Peyer's patch (tissue), 4 donors: ENCODE results near the gene KLF13. TPM values are rescaled to one million over a fixed set of nuclear protein-coding genes. Genes with fewer than 3 reads are reported as not detected.

Experiments
- DNase-seq, 3 donors: peaks; one replicate each; pipeline ENCODE4 v3.0.0-alpha.2; 2017 to 2019
- H3K27ac ChIP-seq, 4 donors: fragments of 200-600 bp; sonication (generic); one replicate each; pipeline ENCODE4 v1.5.1; 2016 to 2019
- H3K27me3 ChIP-seq, 2 donors: fragments of 200-600 bp; sonication (generic); one replicate each; pipeline ENCODE4 v1.5.1; 2019
- H3K36me3 ChIP-seq, 3 donors: fragments of 200-600 bp; sonication (generic); one replicate each; pipeline ENCODE4 v1.5.1; 2016 to 2019
- H3K4me1 ChIP-seq, 4 donors: fragments of 200-600 bp; sonication (generic); one replicate each; pipeline ENCODE4 v1.5.1; 2016 to 2019
- H3K4me3 ChIP-seq, 4 donors: fragments of 200-600 bp; sonication (generic); 1 replicate in 3 of 4; 2 replicates in 1 of 4; pipeline ENCODE4 v1.5.1; 2016 to 2019; ENCODE audit warnings: mild to moderate bottlenecking in 1 of 4
- H3K9me3 ChIP-seq, 4 donors: fragments of 200-600 bp; sonication (generic); one replicate each; pipeline ENCODE4 v1.5.1; 2016 to 2019; ENCODE audit warnings: mild to moderate bottlenecking in 1 of 4
- POLR2A ChIP-seq, 2 donors: fragments of 450-650 bp; IDR thresholded peaks; one replicate each; pipeline ENCODE4 v1.5.1; 2017; ENCODE audit warnings: antibody characterized with exemption in 2 of 2, mild to moderate bottlenecking in 2 of 2, moderate library complexity in 2 of 2
- total RNA-seq, 4 donors: library from RNA; depleted of rRNA; stranded (reverse); fragments of >200 nt; gene quantifications; one replicate each; pipeline ENCODE4 v1.1.0, GENCODE V29; 2016
- TF ChIP-seq, protein P1 (sequence below), 6 experiments: fragments of 450-650 bp in 4 of 6; fragments of 200-600 bp in 2 of 6; sonication (generic) in 1 of 6; IDR thresholded peaks; one replicate each; pipeline ENCODE4 v1.5.1; 2017 to 2019; ENCODE audit warnings: antibody characterized with exemption in 6 of 6, mild to moderate bottlenecking in 3 of 6, moderate library complexity in 1 of 6

The KLF13 gene
- total RNA-seq, 4 donors from 2014 or later, result 51.2 to 80.4 (median 75.6) TPM

DNA sequence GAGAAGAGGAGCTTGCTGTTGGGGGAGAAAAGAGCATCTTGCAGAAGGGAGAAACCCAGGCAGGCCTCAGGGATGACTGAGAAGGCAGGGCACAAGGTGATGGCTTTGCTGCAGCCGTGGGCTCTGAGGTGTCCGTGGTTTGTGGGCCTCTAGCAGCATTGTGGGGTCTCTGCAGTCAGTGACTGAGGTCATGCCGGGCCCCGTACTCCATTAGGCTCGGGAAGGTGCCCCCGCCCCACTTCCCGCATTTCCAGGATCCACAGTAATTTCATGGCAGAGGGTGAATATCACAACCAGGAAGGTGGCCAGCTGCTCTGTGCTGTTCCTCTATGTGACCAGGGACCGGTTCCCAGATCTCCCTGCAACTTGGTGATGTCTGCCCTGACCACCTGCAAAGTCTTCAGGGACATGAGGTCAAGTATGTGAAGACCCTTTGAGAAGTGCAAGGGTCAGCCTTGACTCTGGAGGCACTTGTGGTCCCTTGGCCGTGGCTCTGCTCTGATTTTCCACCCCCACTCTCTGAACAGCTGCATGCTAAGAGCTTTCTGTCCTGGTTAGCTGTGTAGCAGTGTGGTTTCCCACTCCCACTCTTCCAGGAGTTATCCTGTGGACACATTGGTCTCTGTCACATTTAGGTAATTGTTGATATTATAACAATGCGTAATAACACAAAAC, 3.6 kb downstream of the KLF13 start:
- H3K27ac ChIP-seq, result peak overlapping the region; percentile 99 to 100 (median 100)
- TF ChIP-seq, protein P1, sequence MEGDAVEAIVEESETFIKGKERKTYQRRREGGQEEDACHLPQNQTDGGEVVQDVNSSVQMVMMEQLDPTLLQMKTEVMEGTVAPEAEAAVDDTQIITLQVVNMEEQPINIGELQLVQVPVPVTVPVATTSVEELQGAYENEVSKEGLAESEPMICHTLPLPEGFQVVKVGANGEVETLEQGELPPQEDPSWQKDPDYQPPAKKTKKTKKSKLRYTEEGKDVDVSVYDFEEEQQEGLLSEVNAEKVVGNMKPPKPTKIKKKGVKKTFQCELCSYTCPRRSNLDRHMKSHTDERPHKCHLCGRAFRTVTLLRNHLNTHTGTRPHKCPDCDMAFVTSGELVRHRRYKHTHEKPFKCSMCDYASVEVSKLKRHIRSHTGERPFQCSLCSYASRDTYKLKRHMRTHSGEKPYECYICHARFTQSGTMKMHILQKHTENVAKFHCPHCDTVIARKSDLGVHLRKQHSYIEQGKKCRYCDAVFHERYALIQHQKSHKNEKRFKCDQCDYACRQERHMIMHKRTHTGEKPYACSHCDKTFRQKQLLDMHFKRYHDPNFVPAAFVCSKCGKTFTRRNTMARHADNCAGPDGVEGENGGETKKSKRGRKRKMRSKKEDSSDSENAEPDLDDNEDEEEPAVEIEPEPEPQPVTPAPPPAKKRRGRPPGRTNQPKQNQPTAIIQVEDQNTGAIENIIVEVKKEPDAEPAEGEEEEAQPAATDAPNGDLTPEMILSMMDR (IDR thresholded peaks at IDR 0.05), result no peak
- DNase-seq, result peak in 1 of 3 donors; percentile 51

DNA sequence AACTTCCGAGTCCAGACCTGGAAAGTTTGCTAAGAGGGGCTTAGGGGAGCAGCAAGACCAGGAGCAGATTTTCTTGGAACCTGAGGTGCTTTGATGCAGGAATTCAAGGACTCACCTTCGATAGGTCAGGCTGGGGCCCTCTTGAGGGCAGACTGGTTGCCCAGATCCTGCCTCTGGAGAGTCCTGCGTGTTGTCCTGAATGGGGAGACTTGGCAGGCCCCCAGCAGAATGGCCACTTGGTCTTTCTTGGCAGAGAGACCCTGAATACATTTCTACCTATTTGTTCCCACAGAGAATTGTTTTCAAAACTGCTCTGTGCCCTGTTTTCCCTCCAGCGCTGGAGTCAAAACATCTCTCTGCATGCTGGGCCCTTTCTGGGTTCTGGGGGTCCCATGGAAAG, 4.2 kb downstream of the KLF13 start:
- Histone ChIP-seq H3K9me3 (no peaks in the 10 kb centered on the region), H3K4me1 (peaks cover 3 to 64% (median 33%) of the 10 kb centered on the region in 4 donors), H3K4me3 (peak overlapping the region in 1 of 4 donors; percentile 11), H3K27me3 (no peaks in the 10 kb centered on the region), H3K27ac (peak overlapping the region; percentile 3 to 100 (median 64)), H3K36me3 (no peaks in the 10 kb centered on the region)
- TF ChIP-seq, protein P1 (IDR thresholded peaks at IDR 0.05), result no peak
- TF ChIP-seq POLR2A (IDR thresholded peaks at IDR 0.05), result no peak
- peak in 1 of 3 donors; percentile 40 for DNase-seq

More for the DNA sequence above, 3.6 kb downstream of the KLF13 start:
- Histone ChIP-seq H3K36me3 (no peaks in the 10 kb centered on the region), H3K4me1 (peaks cover 0 to 58% (median 27%) of the 10 kb centered on the region in 4 donors), H3K27me3 (no peaks in the 10 kb centered on the region), H3K4me3 (peak overlapping the region; percentile 71 to 95 (median 79)), H3K9me3 (no peaks in the 10 kb centered on the region)

DNA sequence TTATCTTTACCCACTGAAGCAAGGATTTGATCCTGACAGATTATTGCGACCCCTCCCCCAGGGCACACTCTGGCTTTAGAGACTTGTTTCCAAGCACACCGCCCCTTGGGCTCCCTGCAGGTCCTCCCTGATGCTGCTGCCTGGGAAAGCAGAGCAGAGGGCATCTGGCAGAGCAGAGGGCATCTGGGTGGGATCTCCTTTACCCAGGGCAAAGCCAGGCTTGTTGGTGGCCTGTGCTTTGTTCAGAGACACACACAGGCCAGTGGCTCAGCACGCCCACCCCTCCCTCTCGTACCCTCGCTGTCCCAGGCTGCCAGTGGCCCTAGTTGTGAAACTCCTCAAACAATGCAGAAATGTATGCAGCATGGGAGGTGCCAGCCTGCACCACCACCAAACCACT, 4.8 kb downstream of the KLF13 start:
- Histone ChIP-seq H3K4me3 (peak overlapping the region in 1 of 4 donors; percentile 11), H3K4me1 (peaks cover 4 to 70% (median 37%) of the 10 kb centered on the region in 4 donors), H3K36me3 (no peaks in the 10 kb centered on the region), H3K27me3 (no peaks in the 10 kb centered on the region), H3K27ac (peak overlapping the region in 3 of 4 donors; percentile 3 to 100 (median 30)), H3K9me3 (no peaks in the 10 kb centered on the region)
- peak in 1 of 3 donors; percentile 46 for DNase-seq
- TF ChIP-seq POLR2A (IDR thresholded peaks at IDR 0.05), result no peak
- TF ChIP-seq, protein P1 (IDR thresholded peaks at IDR 0.05), result no peak

DNA sequence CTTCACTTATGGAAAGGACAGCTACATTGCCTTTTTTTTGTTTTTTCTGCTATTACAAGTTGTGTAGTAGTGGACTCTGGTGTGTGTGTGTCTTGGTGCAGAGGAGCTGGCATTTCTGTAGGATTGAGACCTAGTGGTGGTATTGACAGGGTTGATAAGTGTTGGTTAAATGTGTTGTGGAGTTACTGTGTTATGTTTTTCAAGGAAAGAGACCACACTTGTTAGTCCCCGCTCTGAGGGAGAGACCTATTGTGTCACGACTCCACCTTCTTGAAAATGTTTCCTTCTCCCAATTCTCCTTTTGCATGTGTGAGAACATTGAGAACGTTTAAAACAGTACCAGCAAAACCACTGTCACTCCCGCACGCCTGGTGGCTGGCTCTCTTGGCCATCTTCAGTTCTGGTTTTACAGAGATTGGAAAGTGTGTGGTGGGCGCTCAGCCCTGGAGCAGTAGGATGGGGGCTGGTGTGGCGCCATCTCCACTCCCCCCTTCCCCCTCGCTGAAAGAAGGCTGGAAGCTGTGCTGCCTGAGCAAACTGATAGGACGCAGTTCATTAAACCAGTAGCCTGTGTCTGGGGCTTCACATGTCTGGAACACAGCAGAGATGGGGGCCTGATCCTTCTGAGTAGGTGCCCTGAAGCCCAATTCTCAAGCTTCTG, 5.5 kb downstream of the KLF13 start:
- no peak overlapping the region for H3K4me3 ChIP-seq
- H3K9me3 ChIP-seq, result no peaks in the 10 kb centered on the region
- DNase-seq, result peak in 1 of 3 donors; percentile 37
- H3K4me1 ChIP-seq, result peaks cover 4 to 77% (median 40%) of the 10 kb centered on the region in 4 donors
- H3K27ac ChIP-seq, result peak overlapping the region in 3 of 4 donors; percentile 5 to 100 (median 47)
- no peaks in the 10 kb centered on the region for H3K36me3 ChIP-seq
- no peaks in the 10 kb centered on the region for H3K27me3 ChIP-seq
- TF ChIP-seq, protein P1 (IDR thresholded peaks at IDR 0.05), result no peak
- TF ChIP-seq POLR2A (IDR thresholded peaks at IDR 0.05), result no peak

DNA sequence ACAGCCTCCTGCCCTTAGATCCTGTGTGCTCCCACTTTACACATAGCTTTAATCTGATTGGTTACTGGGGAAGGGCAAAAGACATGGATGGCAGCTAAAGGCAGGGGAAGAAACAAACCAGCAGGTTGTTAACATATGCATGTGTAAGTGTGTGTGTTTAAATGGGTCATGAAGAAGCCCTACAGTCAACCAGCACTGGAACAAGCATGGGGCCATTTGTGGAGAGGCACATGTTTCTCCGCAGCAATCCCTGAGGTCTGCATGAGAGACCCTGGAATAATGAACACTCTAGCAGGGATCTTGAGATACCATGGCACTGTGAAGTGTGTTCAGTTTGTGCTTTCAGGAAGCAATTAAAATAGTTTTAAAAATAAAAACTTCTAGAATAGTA, 6.0 kb downstream of the KLF13 start:
- peak overlapping the region in 2 of 4 donors; percentile 47 to 100 for H3K27ac ChIP-seq
- no peaks in the 10 kb centered on the region for H3K27me3 ChIP-seq
- peaks cover 8 to 82% (median 44%) of the 10 kb centered on the region in 4 donors for H3K4me1 ChIP-seq

More for the DNA sequence above, 6.0 kb downstream of the KLF13 start:
- TF ChIP-seq POLR2A (IDR thresholded peaks at IDR 0.05), result no peak
- TF ChIP-seq, protein P1 (IDR thresholded peaks at IDR 0.05), result no peak
- Histone ChIP-seq H3K36me3 (no peaks in the 10 kb centered on the region), H3K9me3 (no peaks in the 10 kb centered on the region), H3K4me3 (no peak overlapping the region)
- DNase-seq, result peak in 1 of 3 donors; percentile 6
